SK-N-MC (cell line): ENCODE results near the gene CFAP69.

Experiments
- EZH2 ChIP-seq: fragments of 200-600 bp; sonication (generic); IDR thresholded peaks from one replicate; pipeline ENCODE4 v1.6.1; 2017; ENCODE audit warnings: antibody characterized with exemption
- FOXP2 ChIP-seq: optimal IDR thresholded peaks from 2 replicates; pipeline ENCODE3; 2011; ENCODE audit warnings: mild to moderate bottlenecking, moderate library complexity; ENCODE audit not compliant: insufficient read depth; ENCODE audit errors: extremely low read length, control extremely low read depth
- POLR2AphosphoS5 ChIP-seq: IDR thresholded peaks from 2 replicates; pipeline ENCODE4 v1.6.1; 2012; ENCODE audit warnings: mild to moderate bottlenecking, low read depth, low read length, borderline replicate concordance

- TF ChIP-seq FOXP2 (no peak), POLR2AphosphoS5 (no peak), EZH2 (no peak)
These were observed 17.7 kb upstream of the CFAP69 start for GRCh38 chr7:90227259-90227658.
